ENCODE results near the gene CCDC24. TPM values are rescaled to one million over a fixed set of nuclear protein-coding genes. Genes with fewer than 3 reads are reported as not detected.

CCDC24 gene
- total RNA-seq, 1 donor from 2014 or later: 12.4 TPM

DNA sequence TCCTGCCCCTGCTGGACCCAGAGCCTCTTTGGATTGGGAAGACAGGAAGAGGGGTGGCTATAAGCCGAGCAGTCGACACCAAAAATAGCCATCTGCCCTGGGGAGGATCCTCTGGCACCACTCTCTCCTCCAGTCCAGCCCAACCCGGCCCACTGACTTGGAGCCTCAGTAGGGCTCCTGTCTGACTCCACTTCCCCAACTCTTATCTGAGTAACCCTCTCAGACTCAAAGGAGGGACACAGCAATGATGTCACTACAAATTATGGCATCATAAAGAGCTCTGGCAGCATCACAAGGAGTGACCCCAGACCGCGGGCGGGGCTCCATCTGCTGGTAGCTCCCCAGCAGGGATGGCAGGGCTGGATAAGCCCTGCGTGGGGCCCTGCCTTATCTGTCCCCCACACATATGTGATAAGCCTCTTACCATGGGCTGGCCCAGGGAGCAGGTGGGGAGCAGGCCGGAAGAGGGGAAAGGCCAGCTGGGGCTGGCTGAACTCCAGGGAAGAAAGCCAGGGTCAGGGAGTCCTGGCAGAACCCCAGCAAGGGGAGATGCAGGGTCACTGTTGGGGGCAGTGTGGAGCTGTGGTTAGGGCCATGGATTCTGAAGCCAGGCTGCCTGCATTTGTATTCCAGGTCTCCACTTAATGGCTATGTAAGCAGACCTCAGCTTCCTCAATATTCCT, 44.5 kb downstream of the CCDC24 start:
- Mint-ChIP-seq H3K4me1 (peaks cover 55% of the 10 kb centered on the region), H3K9me3 (no peaks in the 10 kb centered on the region), H3K36me3 (no peaks in the 10 kb centered on the region), H3K27me3 (ENCODE audit: low read depth) (peaks cover 2% of the 10 kb centered on the region), H3K27ac (peak overlapping the region; percentile 88), H3K4me3 (no peak overlapping the region)
- no peak for DNase-seq (ENCODE audit: low spot score in 2 of 2, unreplicated experiment in 2 of 2)
- TF ChIP-seq, protein P1, sequence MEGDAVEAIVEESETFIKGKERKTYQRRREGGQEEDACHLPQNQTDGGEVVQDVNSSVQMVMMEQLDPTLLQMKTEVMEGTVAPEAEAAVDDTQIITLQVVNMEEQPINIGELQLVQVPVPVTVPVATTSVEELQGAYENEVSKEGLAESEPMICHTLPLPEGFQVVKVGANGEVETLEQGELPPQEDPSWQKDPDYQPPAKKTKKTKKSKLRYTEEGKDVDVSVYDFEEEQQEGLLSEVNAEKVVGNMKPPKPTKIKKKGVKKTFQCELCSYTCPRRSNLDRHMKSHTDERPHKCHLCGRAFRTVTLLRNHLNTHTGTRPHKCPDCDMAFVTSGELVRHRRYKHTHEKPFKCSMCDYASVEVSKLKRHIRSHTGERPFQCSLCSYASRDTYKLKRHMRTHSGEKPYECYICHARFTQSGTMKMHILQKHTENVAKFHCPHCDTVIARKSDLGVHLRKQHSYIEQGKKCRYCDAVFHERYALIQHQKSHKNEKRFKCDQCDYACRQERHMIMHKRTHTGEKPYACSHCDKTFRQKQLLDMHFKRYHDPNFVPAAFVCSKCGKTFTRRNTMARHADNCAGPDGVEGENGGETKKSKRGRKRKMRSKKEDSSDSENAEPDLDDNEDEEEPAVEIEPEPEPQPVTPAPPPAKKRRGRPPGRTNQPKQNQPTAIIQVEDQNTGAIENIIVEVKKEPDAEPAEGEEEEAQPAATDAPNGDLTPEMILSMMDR (IDR thresholded peaks at IDR 0.05; ENCODE audit: unreplicated experiment): no peak

DNA sequence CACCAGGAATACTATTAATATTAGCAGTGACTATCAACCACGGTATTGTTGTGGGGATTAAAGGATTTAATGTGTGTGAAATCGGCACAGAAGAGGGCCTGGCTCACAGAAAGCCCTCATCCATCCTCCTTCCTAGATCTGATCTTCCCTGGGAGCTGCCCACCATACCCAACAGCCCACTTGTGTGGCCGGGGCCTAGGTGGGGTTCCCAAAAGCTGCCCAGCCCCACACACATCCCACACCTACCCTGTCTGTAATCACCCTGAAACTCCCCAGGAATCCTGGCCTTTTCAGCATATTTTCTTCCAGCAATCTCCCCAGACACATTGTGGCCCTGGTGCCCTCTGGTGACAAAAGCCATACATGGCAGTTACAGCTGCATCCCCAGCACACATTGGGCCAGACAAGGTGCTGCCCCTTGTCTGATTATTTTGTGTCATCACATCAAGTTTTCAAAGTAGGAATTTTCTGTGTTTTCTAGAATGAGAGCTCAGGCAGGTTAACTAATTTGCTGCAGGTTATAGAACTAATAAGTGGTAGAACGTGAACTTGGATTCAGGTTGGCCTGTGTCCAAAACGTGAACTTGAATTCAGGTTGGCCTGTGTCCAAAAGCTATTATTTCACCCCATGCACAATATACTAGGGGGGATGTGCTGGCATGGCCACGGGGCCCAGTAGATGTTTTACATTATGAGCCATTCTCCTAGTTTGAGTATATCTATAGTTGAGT, 45.2 kb downstream of the CCDC24 start:
- no peak overlapping the region for H3K4me3 Mint-ChIP-seq
- H3K4me1 Mint-ChIP-seq: peaks cover 54% of the 10 kb centered on the region
- DNase-seq (ENCODE audit: low spot score in 2 of 2, unreplicated experiment in 2 of 2): peak in 1 of 2 experiments; percentile 65
- peak overlapping the region; percentile 88 for H3K27ac Mint-ChIP-seq
- TF ChIP-seq, protein P1 (IDR thresholded peaks at IDR 0.05; ENCODE audit: unreplicated experiment): peak; percentile 55
- H3K27me3 Mint-ChIP-seq (ENCODE audit: low read depth): peaks cover 4% of the 10 kb centered on the region
- no peaks in the 10 kb centered on the region for H3K9me3 Mint-ChIP-seq
- H3K36me3 Mint-ChIP-seq: no peaks in the 10 kb centered on the region

DNA sequence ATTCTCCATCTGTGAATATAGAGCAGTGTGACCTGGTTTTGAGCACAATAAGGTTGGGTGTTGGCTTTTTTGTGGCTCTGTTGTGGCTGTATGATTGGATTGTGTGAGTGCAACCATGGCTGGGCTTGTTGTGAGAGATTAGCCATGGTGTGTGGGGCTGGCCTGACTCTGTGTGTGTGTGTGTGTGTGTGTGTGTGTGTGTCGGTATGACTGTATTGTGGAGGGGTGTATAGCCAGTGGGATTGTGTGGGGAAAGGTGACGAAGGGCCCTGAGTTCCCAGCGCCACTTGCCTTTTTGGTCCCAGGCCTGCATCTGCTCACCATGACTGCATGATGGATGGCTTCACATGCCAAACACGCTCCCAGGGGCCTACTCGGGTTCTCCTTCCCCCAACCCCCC, 45.8 kb downstream of the CCDC24 start:
- Mint-ChIP-seq H3K4me3 (no peak overlapping the region), H3K27ac (peak overlapping the region; percentile 82), H3K27me3 (ENCODE audit: low read depth) (peaks cover 4% of the 10 kb centered on the region), H3K9me3 (no peaks in the 10 kb centered on the region), H3K36me3 (no peaks in the 10 kb centered on the region), H3K4me1 (peaks cover 48% of the 10 kb centered on the region)
- DNase-seq (ENCODE audit: low spot score in 2 of 2, unreplicated experiment in 2 of 2): no peak
- TF ChIP-seq, protein P1 (IDR thresholded peaks at IDR 0.05; ENCODE audit: unreplicated experiment): no peak

DNA sequence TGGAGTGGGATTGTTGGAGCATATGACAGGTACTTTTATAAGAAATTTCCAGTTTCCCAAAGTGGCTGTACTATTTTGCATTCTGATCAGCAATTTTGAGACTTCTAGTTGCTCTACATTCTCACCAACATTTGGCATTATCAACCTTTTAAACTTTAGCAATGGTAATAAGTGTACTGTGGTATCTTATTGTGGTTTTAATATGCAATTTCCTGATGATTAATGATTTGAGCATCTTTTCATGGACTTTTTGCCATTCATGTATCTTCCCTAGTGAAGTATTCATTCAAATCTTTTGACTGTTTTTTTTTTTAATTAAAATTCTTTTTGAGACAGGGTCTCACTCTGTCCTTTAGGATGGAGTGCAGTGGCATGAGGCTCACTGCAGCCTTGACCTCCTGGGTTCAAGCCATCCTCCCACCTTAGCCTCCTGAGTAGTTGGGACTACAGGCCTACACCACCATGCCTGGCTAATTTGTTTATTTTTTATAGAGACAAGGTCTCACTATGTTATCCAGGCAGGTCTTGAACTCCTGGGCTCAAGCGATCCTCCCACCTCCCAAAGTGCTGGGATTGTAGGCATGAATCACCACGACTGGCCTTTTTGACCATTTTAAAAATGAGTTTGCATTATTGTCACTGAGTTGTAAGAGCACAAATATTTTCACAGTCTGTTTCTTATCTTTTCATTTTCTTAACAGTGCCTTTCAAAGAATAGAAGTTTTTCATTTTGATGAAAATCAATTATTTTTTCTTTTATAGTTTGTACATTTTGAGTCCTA, 47.7 kb downstream of the CCDC24 start:
- DNase-seq (ENCODE audit: low spot score in 2 of 2, unreplicated experiment in 2 of 2): no peak
- Mint-ChIP-seq H3K4me1 (peaks cover 30% of the 10 kb centered on the region), H3K4me3 (no peak overlapping the region), H3K27ac (no peak overlapping the region), H3K9me3 (no peaks in the 10 kb centered on the region), H3K27me3 (ENCODE audit: low read depth) (peaks cover 6% of the 10 kb centered on the region), H3K36me3 (no peaks in the 10 kb centered on the region)
- TF ChIP-seq, protein P1 (IDR thresholded peaks at IDR 0.05; ENCODE audit: unreplicated experiment): no peak

DNA sequence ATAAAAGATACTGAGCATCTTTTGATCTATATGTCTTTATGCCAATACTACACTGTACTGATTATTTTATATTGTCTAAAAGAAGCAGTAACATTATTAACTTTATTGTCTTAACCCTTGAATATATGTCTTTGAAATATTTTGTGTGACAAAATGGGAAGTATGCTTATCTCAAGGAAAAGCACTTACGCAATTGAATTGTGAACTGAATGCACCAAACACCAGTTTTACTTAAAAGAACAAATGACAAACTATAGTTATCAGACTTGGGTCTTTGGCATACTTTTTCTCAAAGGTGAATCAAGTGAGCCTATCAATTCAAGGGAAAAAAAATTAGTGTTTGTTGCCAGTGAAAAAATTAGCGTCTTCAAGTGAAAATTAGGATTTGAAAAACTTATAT, 49.0 kb downstream of the CCDC24 start:
- Mint-ChIP-seq H3K4me3 (no peak overlapping the region), H3K9me3 (no peaks in the 10 kb centered on the region), H3K36me3 (no peaks in the 10 kb centered on the region), H3K4me1 (peaks cover 25% of the 10 kb centered on the region), H3K27ac (no peak overlapping the region), H3K27me3 (ENCODE audit: low read depth) (peaks cover 6% of the 10 kb centered on the region)
- TF ChIP-seq, protein P1 (IDR thresholded peaks at IDR 0.05; ENCODE audit: unreplicated experiment): no peak
- DNase-seq (ENCODE audit: low spot score in 2 of 2, unreplicated experiment in 2 of 2): no peak
